ENCODE data around the gene RFTN1.

- TF ChIP-seq FOXM1 (IDR thresholded peaks at IDR 0.05; ENCODE audit: borderline replicate concordance), result no peak
- TF ChIP-seq HDGF (IDR thresholded peaks at IDR 0.05; ENCODE audit: borderline replicate concordance), result no peak
- no peak for TF ChIP-seq LEF1 (IDR thresholded peaks at IDR 0.05; ENCODE audit: borderline replicate concordance)
- TF ChIP-seq SUZ12 (IDR thresholded peaks at IDR 0.05), result no peak
- TF ChIP-seq ARNT (IDR thresholded peaks at IDR 0.05), result no peak
- no peak for TF ChIP-seq SP1 (IDR thresholded peaks at IDR 0.05)
- no peak for TF ChIP-seq BHLHE40 (IDR thresholded peaks at IDR 0.05; ENCODE audit: borderline replicate concordance)
- no peak for TF ChIP-seq TARDBP (IDR thresholded peaks at IDR 0.05)
- TF ChIP-seq ZNF384 (IDR thresholded peaks at IDR 0.05), result no peak
- TF ChIP-seq NFRKB (IDR thresholded peaks at IDR 0.05), result no peak
- TF ChIP-seq FOXK2 (IDR thresholded peaks at IDR 0.05), result no peak
Measured at GRCh38 chr3:16357186-16358121, 156.0 kb downstream of the RFTN1 start.

Data from HEK293T (cell line).